ENCODE measurements around the gene GTF2F1. TPM values are rescaled to one million over a fixed set of nuclear protein-coding genes. Genes with fewer than 3 reads are reported as not detected.
"Not testable (repeated sequence)": the region's sequence is repeated elsewhere in the genome, so short reads cannot be mapped to it uniquely, and the experiment has no call there.

Gene GTF2F1
- total RNA-seq, 1 experiment from 2014 or later = 18.2 TPM

DNA sequence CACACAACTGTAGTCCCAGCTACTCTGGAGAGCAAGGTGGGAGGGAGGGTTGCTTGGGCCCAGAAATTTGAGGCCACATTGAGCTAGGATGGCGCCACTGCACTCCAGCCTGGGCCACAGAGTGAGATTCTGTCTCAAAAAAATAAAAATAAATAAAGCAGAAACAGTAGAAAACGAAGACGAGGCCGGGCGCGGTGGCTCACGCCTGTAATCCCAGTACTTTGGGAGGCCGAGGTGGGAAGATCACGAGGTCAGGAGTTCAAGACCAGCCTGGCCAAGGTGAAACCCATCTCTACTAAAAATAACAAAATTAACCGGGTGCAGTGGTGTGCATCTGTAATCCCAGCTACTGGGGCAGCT, 32.1 kb downstream of the GTF2F1 start:
- not testable (repeated sequence) for H4K20me1 ChIP-seq (ENCODE audit: insufficient read depth, low read depth, low read length); H3K36me3 ChIP-seq (ENCODE audit: insufficient read depth, low read length); H3K27me3 ChIP-seq (ENCODE audit: low read length); H3K9me3 ChIP-seq (ENCODE audit: low read length); H3K4me2 ChIP-seq (ENCODE audit: low read depth, low read length, poor library complexity, severe bottlenecking); H3K9me2 ChIP-seq (replicated peaks; ENCODE audit: insufficient read depth, low read length); H3K27ac ChIP-seq (ENCODE audit: low read length); H2AFZ ChIP-seq (ENCODE audit: low read length); DNase-seq; H3K4me1 ChIP-seq (ENCODE audit: low read length)
- peaks cover 21% of the 10 kb centered on the region for H3K79me2 ChIP-seq (ENCODE audit: low read length)
- 0 out of 2 replicates have a peak overlapping the region, but pooled peaks have one; percentile 24 for H3K9ac ChIP-seq (ENCODE audit: low read length)
- peak overlapping the region; percentile 45; the same call in 1 of the 2 replicates for H3K4me3 ChIP-seq (ENCODE audit: low read length)

DNA sequence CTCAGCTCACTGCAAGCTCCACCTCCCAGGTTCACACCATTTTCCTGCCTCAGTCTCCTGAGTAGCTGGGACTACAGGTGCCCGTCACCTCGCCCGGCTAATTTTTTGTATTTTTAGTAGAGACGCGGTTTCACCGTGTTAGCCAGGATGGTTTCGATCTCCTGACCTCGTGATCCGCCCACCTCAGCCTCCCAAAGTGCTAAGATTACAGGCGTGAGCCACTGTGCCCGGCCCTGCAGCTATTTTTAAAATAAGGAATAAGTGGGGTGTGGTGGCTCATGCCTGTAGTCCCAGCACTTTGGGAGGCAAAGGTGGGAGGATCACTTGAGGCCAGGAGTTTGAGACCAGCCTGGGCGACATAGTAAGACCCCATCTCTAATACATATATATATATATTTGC, 32.5 kb downstream of the GTF2F1 start:
- not testable (repeated sequence) for H2AFZ ChIP-seq (ENCODE audit: low read length); H3K9ac ChIP-seq (ENCODE audit: low read length); H3K4me2 ChIP-seq (ENCODE audit: low read depth, low read length, poor library complexity, severe bottlenecking); DNase-seq; H3K4me1 ChIP-seq (ENCODE audit: low read length); H3K27me3 ChIP-seq (ENCODE audit: low read length); H3K4me3 ChIP-seq (ENCODE audit: low read length); H3K36me3 ChIP-seq (ENCODE audit: insufficient read depth, low read length); H3K9me2 ChIP-seq (replicated peaks; ENCODE audit: insufficient read depth, low read length); H3K9me3 ChIP-seq (ENCODE audit: low read length); H3K27ac ChIP-seq (ENCODE audit: low read length); H4K20me1 ChIP-seq (ENCODE audit: insufficient read depth, low read depth, low read length)
- H3K79me2 ChIP-seq (ENCODE audit: low read length) = peaks cover 21% of the 10 kb centered on the region

DNA sequence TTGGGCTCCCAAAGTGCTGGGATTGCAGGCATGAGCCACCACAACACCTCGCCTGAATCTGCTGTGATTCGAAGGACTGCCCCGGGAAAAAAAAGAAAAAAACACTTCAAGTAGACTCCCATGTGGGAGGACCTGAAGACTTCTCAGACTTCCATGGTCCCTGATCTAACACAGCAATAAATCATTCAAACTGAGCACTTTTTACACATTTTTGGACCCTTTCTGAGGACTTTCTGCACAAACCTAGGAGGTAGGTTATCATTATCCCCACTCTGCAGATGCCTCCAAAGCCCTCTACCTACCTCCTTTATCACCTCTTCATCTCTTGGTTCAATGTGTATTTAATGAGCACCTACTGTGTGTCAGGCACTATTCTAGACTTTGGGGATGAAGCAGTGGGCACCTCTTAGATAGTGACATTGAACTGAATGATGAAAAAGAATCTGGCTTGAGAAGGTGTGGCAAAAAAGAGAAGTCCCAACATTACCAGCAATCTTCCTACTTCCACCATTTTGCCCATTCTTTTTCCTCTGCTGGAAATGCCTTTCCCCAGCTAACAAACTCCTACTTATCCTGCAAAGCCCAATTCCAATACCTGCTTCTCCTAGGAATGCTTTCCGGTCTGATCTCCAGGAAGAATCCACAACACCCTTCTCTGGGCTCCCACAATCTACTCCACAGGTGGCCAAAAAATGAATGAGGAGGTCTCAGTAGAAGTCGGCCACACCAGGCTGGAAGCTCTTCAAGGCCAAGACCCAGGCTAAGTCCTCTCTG, 33.2 kb downstream of the GTF2F1 start:
- Histone ChIP-seq H3K4me2 (ENCODE audit: low read depth, low read length, poor library complexity, severe bottlenecking) (no peak overlapping the region), H4K20me1 (ENCODE audit: insufficient read depth, low read depth, low read length) (no peaks in the 10 kb centered on the region), H2AFZ (ENCODE audit: low read length) (no peak overlapping the region), H3K36me3 (ENCODE audit: insufficient read depth, low read length) (peaks cover 2% of the 10 kb centered on the region; the same call in 1 of the 2 replicates), H3K4me3 (ENCODE audit: low read length) (no peak overlapping the region), H3K27me3 (ENCODE audit: low read length) (no peaks in the 10 kb centered on the region), H3K9ac (ENCODE audit: low read length) (no peak overlapping the region), H3K9me2 (replicated peaks; ENCODE audit: insufficient read depth, low read length) (no peaks in the 10 kb centered on the region), H3K79me2 (ENCODE audit: low read length) (peaks cover 21% of the 10 kb centered on the region), H3K4me1 (ENCODE audit: low read length) (peaks cover 7% of the 10 kb centered on the region), H3K9me3 (ENCODE audit: low read length) (no peaks in the 10 kb centered on the region), H3K27ac (ENCODE audit: low read length) (no peak overlapping the region)
- no peak for DNase-seq

DNA sequence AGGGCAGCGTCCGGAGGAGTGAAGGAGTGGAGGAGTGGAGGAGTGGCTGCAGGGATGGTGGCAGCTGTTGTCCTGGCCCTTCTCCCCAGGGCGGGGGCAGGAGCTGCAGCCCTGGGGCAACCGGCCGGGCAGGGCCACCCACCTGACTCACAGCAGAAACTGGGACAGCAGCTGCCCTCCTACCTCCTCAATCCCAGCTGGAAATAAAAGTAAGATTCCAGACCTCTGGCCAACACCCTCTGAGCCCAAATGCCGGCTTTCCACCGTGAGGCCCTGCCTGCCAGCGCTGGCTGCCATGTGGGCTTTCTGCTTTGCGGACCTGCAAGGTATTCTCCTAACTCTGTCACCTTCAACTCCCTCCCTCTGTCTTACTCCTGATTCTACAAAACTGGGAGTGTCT, 35.0 kb downstream of the GTF2F1 start:
- Histone ChIP-seq H2AFZ (ENCODE audit: low read length) (no peak overlapping the region), H3K4me1 (ENCODE audit: low read length) (peaks cover 7% of the 10 kb centered on the region), H3K27me3 (ENCODE audit: low read length) (no peaks in the 10 kb centered on the region), H4K20me1 (ENCODE audit: insufficient read depth, low read depth, low read length) (no peaks in the 10 kb centered on the region), H3K9ac (ENCODE audit: low read length) (no peak overlapping the region), H3K4me2 (ENCODE audit: low read depth, low read length, poor library complexity, severe bottlenecking) (no peak overlapping the region), H3K9me3 (ENCODE audit: low read length) (no peaks in the 10 kb centered on the region), H3K4me3 (ENCODE audit: low read length) (no peak overlapping the region), H3K79me2 (ENCODE audit: low read length) (peaks cover 15% of the 10 kb centered on the region), H3K27ac (ENCODE audit: low read length) (no peak overlapping the region), H3K36me3 (ENCODE audit: insufficient read depth, low read length) (no peaks in the 10 kb centered on the region), H3K9me2 (replicated peaks; ENCODE audit: insufficient read depth, low read length) (no peaks in the 10 kb centered on the region)
- no peak for DNase-seq

DNA sequence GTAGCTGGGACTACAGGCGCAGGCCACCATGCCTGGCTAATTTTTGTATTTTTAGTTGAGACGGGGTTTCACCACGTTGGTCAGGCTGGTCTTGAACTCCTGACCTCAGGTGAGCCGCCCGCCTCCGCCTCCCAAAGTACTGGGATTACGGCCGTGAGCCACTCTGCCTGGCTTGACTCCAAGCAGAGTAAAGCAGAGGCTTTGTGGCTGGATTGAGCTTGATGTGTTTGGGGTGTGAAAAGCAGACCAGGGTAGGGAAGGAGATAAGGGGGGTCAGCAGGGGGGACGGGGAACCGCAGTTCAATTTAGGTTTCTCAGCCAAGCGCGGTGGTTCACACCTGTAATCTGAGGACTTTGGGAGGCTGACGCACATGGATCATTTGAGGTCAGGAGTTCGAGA, 35.8 kb downstream of the GTF2F1 start:
- Histone ChIP-seq H3K36me3 (ENCODE audit: insufficient read depth, low read length) (no peaks in the 10 kb centered on the region), H3K4me3 (ENCODE audit: low read length) (no peak overlapping the region), H3K9me3 (ENCODE audit: low read length) (no peaks in the 10 kb centered on the region), H3K27ac (ENCODE audit: low read length) (no peak overlapping the region), H3K4me2 (ENCODE audit: low read depth, low read length, poor library complexity, severe bottlenecking) (no peak overlapping the region), H3K9me2 (replicated peaks; ENCODE audit: insufficient read depth, low read length) (no peaks in the 10 kb centered on the region), H2AFZ (ENCODE audit: low read length) (no peak overlapping the region), H3K79me2 (ENCODE audit: low read length) (peaks cover 7% of the 10 kb centered on the region), H3K4me1 (ENCODE audit: low read length) (peaks cover under 1% of the 10 kb centered on the region), H3K27me3 (ENCODE audit: low read length) (no peaks in the 10 kb centered on the region), H3K9ac (ENCODE audit: low read length) (no peak overlapping the region), H4K20me1 (ENCODE audit: insufficient read depth, low read depth, low read length) (no peaks in the 10 kb centered on the region)
- no peak for DNase-seq

DNA sequence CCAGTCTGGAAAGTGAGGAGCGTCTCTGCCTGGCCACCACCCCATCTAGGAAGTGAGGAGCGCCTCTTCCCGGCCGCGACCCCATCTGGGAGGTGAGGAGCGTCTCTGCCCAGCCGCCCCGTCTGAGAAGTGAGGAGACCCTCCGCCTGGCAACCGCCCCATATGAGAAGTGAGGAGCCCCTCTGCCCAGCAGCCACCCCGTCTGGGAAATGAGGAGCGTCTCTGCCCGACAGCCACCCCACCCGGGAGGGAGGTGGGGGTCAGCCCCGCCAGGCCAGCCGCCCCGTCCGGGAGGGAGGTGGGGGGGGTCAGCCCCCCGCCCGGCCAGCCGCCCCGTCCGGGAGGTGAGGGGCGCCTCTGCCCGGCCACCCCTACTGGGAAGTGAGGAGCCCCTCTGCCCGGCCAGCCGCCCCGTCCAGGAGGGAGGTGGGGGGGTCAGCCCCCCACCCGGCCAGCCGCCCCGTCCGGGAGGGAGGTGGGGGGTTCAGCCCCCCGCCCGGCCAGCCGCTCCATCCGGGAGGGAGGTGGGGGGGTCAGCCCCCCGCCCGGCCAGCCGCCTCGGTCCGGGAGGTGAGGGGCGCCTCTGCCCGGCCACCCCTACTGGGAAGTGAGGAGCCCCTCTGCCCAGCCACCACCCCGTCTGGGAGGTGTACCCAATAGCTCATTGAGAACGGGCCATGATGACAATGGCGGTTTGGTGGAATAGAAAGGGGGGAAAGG, 37.5 kb downstream of the GTF2F1 start:
- H3K79me2 ChIP-seq (ENCODE audit: low read length); H3K4me2 ChIP-seq (ENCODE audit: low read depth, low read length, poor library complexity, severe bottlenecking); H3K9ac ChIP-seq (ENCODE audit: low read length); H3K36me3 ChIP-seq (ENCODE audit: insufficient read depth, low read length); H3K27ac ChIP-seq (ENCODE audit: low read length); H4K20me1 ChIP-seq (ENCODE audit: insufficient read depth, low read depth, low read length); H3K27me3 ChIP-seq (ENCODE audit: low read length); DNase-seq; H3K4me1 ChIP-seq (ENCODE audit: low read length); H2AFZ ChIP-seq (ENCODE audit: low read length); H3K9me3 ChIP-seq (ENCODE audit: low read length); H3K9me2 ChIP-seq (replicated peaks; ENCODE audit: insufficient read depth, low read length); H3K4me3 ChIP-seq (ENCODE audit: low read length): not testable (repeated sequence)

DNA sequence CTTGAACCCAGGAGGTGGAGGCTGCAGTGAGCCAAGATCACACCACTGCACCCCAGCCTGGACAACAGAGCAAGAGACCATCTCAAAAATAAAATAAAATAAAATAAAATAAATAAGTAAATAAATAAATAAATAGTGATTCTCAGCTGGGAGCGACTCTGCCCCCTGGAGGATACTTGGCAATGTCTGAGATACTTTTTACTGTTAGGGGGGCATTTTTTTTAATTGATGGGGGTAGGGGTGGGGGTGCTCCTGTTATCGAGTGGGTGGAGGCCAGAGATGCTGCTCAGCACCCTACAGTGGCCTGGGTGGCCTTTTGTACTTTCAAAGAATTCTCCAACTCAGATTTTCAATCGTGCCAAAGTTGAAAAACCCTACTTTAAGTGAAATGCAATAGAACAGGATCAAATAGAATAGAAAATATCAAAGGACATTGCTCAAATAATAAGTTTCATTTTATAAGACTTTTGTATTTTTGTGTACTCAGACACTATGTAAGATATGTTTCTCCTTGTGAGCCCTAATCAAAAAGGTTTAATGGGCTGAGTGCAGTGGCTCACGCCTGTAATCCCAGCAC, 38.8 kb downstream of the GTF2F1 start:
- no peaks in the 10 kb centered on the region for H4K20me1 ChIP-seq (ENCODE audit: insufficient read depth, low read depth, low read length)
- H3K4me1 ChIP-seq (ENCODE audit: low read length) = no peaks in the 10 kb centered on the region
- no peak overlapping the region for H3K27ac ChIP-seq (ENCODE audit: low read length)
- H2AFZ ChIP-seq (ENCODE audit: low read length) = no peak overlapping the region
- H3K9me3 ChIP-seq (ENCODE audit: low read length) = no peaks in the 10 kb centered on the region
- no peak overlapping the region for H3K4me3 ChIP-seq (ENCODE audit: low read length)
- DNase-seq = no peak
- H3K9me2 ChIP-seq (replicated peaks; ENCODE audit: insufficient read depth, low read length) = no peaks in the 10 kb centered on the region
- no peaks in the 10 kb centered on the region for H3K79me2 ChIP-seq (ENCODE audit: low read length)
- no peak overlapping the region for H3K4me2 ChIP-seq (ENCODE audit: low read depth, low read length, poor library complexity, severe bottlenecking)
- no peaks in the 10 kb centered on the region for H3K36me3 ChIP-seq (ENCODE audit: insufficient read depth, low read length)
- H3K27me3 ChIP-seq (ENCODE audit: low read length) = no peaks in the 10 kb centered on the region
- no peak overlapping the region for H3K9ac ChIP-seq (ENCODE audit: low read length)

DNA sequence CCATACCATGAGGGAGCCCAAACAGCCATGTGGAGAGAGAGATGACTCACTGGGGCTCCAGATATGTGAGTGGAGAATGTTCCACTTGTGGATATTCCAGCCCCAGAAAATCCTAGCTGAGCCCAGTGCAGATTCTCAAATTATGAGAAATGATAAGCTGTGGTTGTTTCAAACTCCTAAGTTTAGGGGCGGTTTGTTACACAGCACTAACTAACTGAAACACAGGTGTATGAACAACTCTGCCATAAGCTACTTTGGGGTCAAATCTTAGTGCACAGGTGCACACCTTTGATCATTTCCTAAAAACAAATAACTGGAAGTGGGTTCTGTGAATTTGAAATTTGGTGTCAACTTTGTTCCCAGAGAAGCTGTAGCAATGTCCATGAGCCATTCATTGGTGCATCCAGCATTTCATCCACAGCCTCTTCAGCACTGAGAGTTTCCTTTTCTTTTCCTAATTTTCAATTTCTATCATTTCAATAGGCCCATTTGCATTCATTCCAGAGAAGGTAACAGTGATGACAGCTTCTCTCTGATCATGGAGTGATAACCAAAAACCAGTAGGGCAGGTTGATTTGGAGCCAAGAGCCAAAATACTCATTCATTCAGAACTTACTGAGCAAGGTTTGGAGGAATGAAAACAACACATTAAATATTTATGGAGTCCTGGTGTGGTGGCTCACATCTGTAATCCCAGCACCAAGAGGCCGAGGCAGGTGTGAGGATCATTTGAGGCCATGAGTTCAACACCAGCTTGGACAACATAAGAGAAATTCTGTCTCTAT, 40.4 kb downstream of the GTF2F1 start:
- Histone ChIP-seq H3K36me3 (ENCODE audit: insufficient read depth, low read length) (no peaks in the 10 kb centered on the region), H4K20me1 (ENCODE audit: insufficient read depth, low read depth, low read length) (no peaks in the 10 kb centered on the region), H3K9me2 (replicated peaks; ENCODE audit: insufficient read depth, low read length) (no peaks in the 10 kb centered on the region), H3K4me1 (ENCODE audit: low read length) (no peaks in the 10 kb centered on the region), H3K4me3 (ENCODE audit: low read length) (no peak overlapping the region), H2AFZ (ENCODE audit: low read length) (no peak overlapping the region), H3K9ac (ENCODE audit: low read length) (no peak overlapping the region), H3K9me3 (ENCODE audit: low read length) (no peaks in the 10 kb centered on the region), H3K4me2 (ENCODE audit: low read depth, low read length, poor library complexity, severe bottlenecking) (no peak overlapping the region), H3K27ac (ENCODE audit: low read length) (no peak overlapping the region), H3K27me3 (ENCODE audit: low read length) (no peaks in the 10 kb centered on the region), H3K79me2 (ENCODE audit: low read length) (no peaks in the 10 kb centered on the region)
- no peak for DNase-seq
